DND-41 (cell line): Measurements from ENCODE around the gene FRAT2.
A peak's percentile ranks its signal among the peaks of the same experiment; 100 is the strongest.

Experiments
- ATAC-seq: fragments of 200-7000 bp; cut with Tn5 transposase; 3 replicates; pipeline ENCODE4 v1.9.1; 2021; ENCODE audit warnings: low read depth; ENCODE audit not compliant: insufficient read depth
- DNase-seq: peaks from one replicate; pipeline ENCODE4 v3.0.0-alpha.2; 2020
- H2AFZ ChIP-seq: 2 replicates; pipeline ENCODE4 v1.6.0; 2012; ENCODE audit warnings: low read depth, low read length
- H3K27ac ChIP-seq: 2 replicates; pipeline ENCODE4 v1.5.1; 2012; ENCODE audit warnings: low read length, inconsistent platforms
- H3K27me3 ChIP-seq: fragments of 200-600 bp; sonication (generic); 2 replicates; pipeline ENCODE4 v1.6.0; 2012; ENCODE audit warnings: low read length, mild to moderate bottlenecking, inconsistent platforms; ENCODE audit not compliant: insufficient read depth, poor library complexity
- H3K36me3 ChIP-seq: 2 replicates; pipeline ENCODE4 v1.5.1; 2012; ENCODE audit warnings: low read length, inconsistent platforms; ENCODE audit not compliant: insufficient read depth
- H3K4me1 ChIP-seq: 2 replicates; pipeline ENCODE4 v1.5.1; 2012; ENCODE audit warnings: mild to moderate bottlenecking, low read length; ENCODE audit not compliant: insufficient read depth
- H3K4me2 ChIP-seq: 2 replicates; pipeline ENCODE4 v1.6.0; 2012; ENCODE audit warnings: mild to moderate bottlenecking, moderate library complexity, low read length, inconsistent platforms; ENCODE audit not compliant: insufficient read depth
- H3K4me3 ChIP-seq, 2 experiments: fragments of 200-600 bp in 1 of 2; shearing (Covaris generic) in 1 of 2; 2 replicates each; pipeline ENCODE4 v1.5.1; 2012 to 2016; ENCODE audit warnings: inconsistent platforms in 2 of 2, low read length in 2 of 2, mild to moderate bottlenecking in 2 of 2, low read depth in 1 of 2, moderate library complexity in 1 of 2
- H3K79me2 ChIP-seq: 2 replicates; pipeline ENCODE4 v1.6.0; 2012; ENCODE audit warnings: low read length, inconsistent platforms; ENCODE audit not compliant: insufficient read depth
- H3K9ac ChIP-seq: 2 replicates; pipeline ENCODE4 v1.6.0; 2012; ENCODE audit warnings: low read depth, mild to moderate bottlenecking, inconsistent platforms, low read length, moderate library complexity
- H3K9me3 ChIP-seq: 2 replicates; pipeline ENCODE4 v1.5.1; 2012; ENCODE audit warnings: low read length, moderate library complexity, mild to moderate bottlenecking, inconsistent platforms; ENCODE audit not compliant: insufficient read depth, severe bottlenecking
- H4K20me1 ChIP-seq: 2 replicates; pipeline ENCODE4 v1.6.0; 2012; ENCODE audit warnings: low read length; ENCODE audit not compliant: insufficient read depth
- CTCF ChIP-seq: IDR thresholded peaks from 2 replicates; pipeline ENCODE4 v1.5.1; 2012; ENCODE audit warnings: borderline replicate concordance, low read length, moderate library complexity, mild to moderate bottlenecking; ENCODE audit not compliant: poor library complexity, severe bottlenecking; ENCODE audit errors: extremely low read depth
- EZH2 ChIP-seq: IDR thresholded peaks from 3 replicates; pipeline ENCODE4 v1.6.1; 2012; ENCODE audit warnings: borderline replicate concordance, low read depth, mild to moderate bottlenecking, moderate library complexity, low read length, inconsistent platforms; ENCODE audit not compliant: severe bottlenecking

FRAT2 gene

DNA sequence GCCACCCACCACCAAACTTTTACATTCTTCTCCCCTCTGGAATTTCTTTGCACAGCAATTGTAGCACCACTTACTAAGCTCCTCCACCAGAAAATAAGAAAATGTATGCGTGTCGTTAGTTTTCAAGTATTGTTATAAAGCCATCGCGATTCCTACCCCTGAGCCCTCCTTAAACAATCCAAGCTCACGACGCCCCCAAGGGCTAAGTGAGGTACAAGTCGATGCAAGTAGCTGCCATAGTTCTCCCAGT lies 1.3 kb downstream of the FRAT2 start:
- ATAC-seq (no peak), DNase-seq (no peak)
- TF ChIP-seq CTCF (peak; percentile 38), EZH2 (no peak)
- peaks cover 35% of the 10 kb centered on the region for H4K20me1 ChIP-seq
- H2AFZ ChIP-seq = peak overlapping the region; percentile 90; the same call in 1 of the 2 replicates
- H3K27me3 ChIP-seq = peaks cover 10% of the 10 kb centered on the region
- H3K9ac ChIP-seq = peak overlapping the region; percentile 75
- H3K79me2 ChIP-seq = peaks cover 30% of the 10 kb centered on the region
- no peaks in the 10 kb centered on the region for H3K9me3 ChIP-seq
- H3K27ac ChIP-seq = peak overlapping the region; percentile 54; the same call in 1 of the 2 replicates
- peak overlapping the region; percentile 61 to 68; a peak in 3 of 4 replicates for H3K4me3 ChIP-seq
- H3K4me1 ChIP-seq = peaks cover 35% of the 10 kb centered on the region
- peaks cover 11% of the 10 kb centered on the region for H3K36me3 ChIP-seq
- H3K4me2 ChIP-seq = peak overlapping the region; percentile 98

DNA sequence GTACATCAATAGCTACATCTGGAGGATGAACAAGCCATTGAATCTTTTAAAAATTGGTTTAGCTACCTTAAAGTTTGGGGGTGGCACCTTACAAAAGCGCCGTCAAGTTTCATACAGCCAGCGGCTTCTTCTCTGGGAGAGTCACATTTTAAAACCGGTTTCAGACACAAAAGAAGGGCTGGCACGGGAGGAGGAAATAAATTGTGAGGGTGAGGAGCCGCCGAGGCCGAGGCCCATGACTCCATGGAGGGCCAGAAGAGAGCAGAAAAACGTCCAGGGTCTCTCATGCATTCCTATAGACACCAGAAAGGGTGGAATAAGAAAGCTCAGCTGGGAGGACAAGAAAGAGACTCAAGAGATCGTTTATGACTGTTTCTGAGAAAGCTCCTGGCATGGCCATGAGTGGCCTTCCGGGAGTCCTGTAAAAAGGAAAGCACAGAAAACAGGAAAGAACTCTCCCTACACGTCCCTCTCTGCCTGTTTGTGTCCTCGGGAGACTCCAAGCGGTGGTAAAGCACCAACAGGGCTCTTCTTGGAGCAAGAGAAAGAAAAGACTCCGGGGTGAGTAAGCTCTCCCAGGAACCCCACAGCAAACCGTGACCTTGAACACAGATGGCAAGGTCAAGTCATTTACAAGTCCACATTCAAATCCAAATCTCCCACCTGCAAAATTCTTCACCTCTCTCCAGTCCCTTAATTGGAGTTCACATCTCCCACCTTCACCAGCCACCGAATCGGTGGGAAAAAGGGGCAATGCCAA lies 1.8 kb downstream of the FRAT2 start:
- H3K4me1 ChIP-seq = peaks cover 35% of the 10 kb centered on the region
- peaks cover 11% of the 10 kb centered on the region for H3K36me3 ChIP-seq
- H2AFZ ChIP-seq = no peak overlapping the region
- DNase-seq (no peak), ATAC-seq (no peak)
- peak overlapping the region; percentile 98 for H3K4me2 ChIP-seq
- H3K4me3 ChIP-seq = peak overlapping the region; percentile 61 to 68; a peak in 3 of 4 replicates
- TF ChIP-seq CTCF = no peak
- TF ChIP-seq EZH2 = no peak
- H3K27me3 ChIP-seq = peaks cover 10% of the 10 kb centered on the region
- H3K27ac ChIP-seq = no peak overlapping the region
- no peaks in the 10 kb centered on the region for H3K9me3 ChIP-seq
- peak overlapping the region; percentile 75 for H3K9ac ChIP-seq
- peaks cover 30% of the 10 kb centered on the region for H3K79me2 ChIP-seq
- H4K20me1 ChIP-seq = peaks cover 35% of the 10 kb centered on the region

- no peaks in the 10 kb centered on the region for H3K9me3 ChIP-seq
- TF ChIP-seq CTCF (no peak), EZH2 (no peak)
- peaks cover 35% of the 10 kb centered on the region for H4K20me1 ChIP-seq
- DNase-seq (no peak), ATAC-seq (no peak)
- no peak overlapping the region for H3K27ac ChIP-seq
- no peaks in the 10 kb centered on the region for H3K27me3 ChIP-seq
- H3K4me1 ChIP-seq = peaks cover 35% of the 10 kb centered on the region
- H3K4me2 ChIP-seq = no peak overlapping the region
- H3K36me3 ChIP-seq = peaks cover 11% of the 10 kb centered on the region
- no peak overlapping the region for H3K4me3 ChIP-seq
- H2AFZ ChIP-seq = no peak overlapping the region
- H3K9ac ChIP-seq = no peak overlapping the region
- H3K79me2 ChIP-seq = peaks cover 30% of the 10 kb centered on the region
These were observed 3.3 kb downstream of the FRAT2 start for GRCh38 chr10:97331153-97331703.
